PC-3 (cell line): ENCODE measurements around the gene NHERF2. TPM values are rescaled to one million over a fixed set of nuclear protein-coding genes. Genes with fewer than 3 reads are reported as not detected.

Experiments
- ATAC-seq: fragments of 200-7000 bp; cut with Tn5 transposase; 2 replicates; pipeline ENCODE4 v1.9.1; 2020; ENCODE audit warnings: mild to moderate bottlenecking, moderate library complexity
- Bru-seq: library from RNA; stranded (reverse); fragments of 400-500 nt; gene quantifications from one replicate; lab custom pipeline; 2021; lab: Mats Ljungman, UMichigan
- BruChase-seq, 2 experiments: library from RNA; stranded (reverse); fragments of 400-500 nt; gene quantifications; one replicate each; lab custom pipeline; 2021; lab: Mats Ljungman, UMichigan
- BruUV-seq: library from RNA; stranded (reverse); fragments of 400-500 nt; replicated peaks from 2 replicates; lab custom pipeline; 2021; lab: Mats Ljungman, UMichigan
- CTCF ChIA-PET: fragments of 300-600 bp; sonication (Branson Sonifier 250); formaldehyde crosslinking; loops from one replicate; lab custom pipeline; 2022; ENCODE audit warnings: antibody characterized with exemption; lab: Charles Lee
- POLR2A ChIA-PET: fragments of 300-600 bp; sonication (Branson Sonifier 250); formaldehyde crosslinking; loops from one replicate; lab custom pipeline; 2022; ENCODE audit warnings: antibody characterized with exemption; ENCODE audit not compliant: unreplicated experiment; lab: Charles Lee
- DNase-seq: peaks from one replicate; pipeline ENCODE4 v3.0.0-alpha.2; 2015
- H2AFZ ChIP-seq: fragments of 300-600 bp; sonication (generic); 2 replicates; pipeline ENCODE4 v1.6.0; 2016; ENCODE audit warnings: antibody characterized with exemption, low read length
- H3F3A ChIP-seq: fragments of 300-600 bp; sonication (generic); one replicate; pipeline ENCODE4 v1.6.0; 2017; ENCODE audit warnings: antibody characterized with exemption, low read length, control low read depth, mild to moderate bottlenecking; ENCODE audit not compliant: unreplicated experiment
- H3K27ac ChIP-seq: fragments of 300-600 bp; sonication (generic); 2 replicates; pipeline ENCODE4 v1.5.1; 2016; ENCODE audit warnings: mild to moderate bottlenecking, low read length
- H3K27me3 ChIP-seq: fragments of 300-600 bp; sonication (generic); 2 replicates; pipeline ENCODE4 v1.6.1; 2016; ENCODE audit warnings: low read length, mixed read lengths
- H3K36me3 ChIP-seq: fragments of 300-600 bp; sonication (generic); 2 replicates; pipeline ENCODE4 v1.6.1; 2016; ENCODE audit warnings: low read depth, mixed run types, low read length, mixed read lengths
- H3K4me1 ChIP-seq: fragments of 300-600 bp; sonication (generic); 2 replicates; pipeline ENCODE4 v1.5.1; 2016; ENCODE audit warnings: low read length; ENCODE audit not compliant: insufficient read depth
- H3K4me2 ChIP-seq: fragments of 300-600 bp; sonication (generic); 2 replicates; pipeline ENCODE4 v1.6.0; 2016; ENCODE audit warnings: low read length
- H3K4me3 ChIP-seq: fragments of 300-600 bp; sonication (generic); 2 replicates; pipeline ENCODE4 v1.5.1; 2016; ENCODE audit warnings: mild to moderate bottlenecking, low read length, mixed read lengths
- H3K79me2 ChIP-seq: fragments of 300-600 bp; sonication (generic); 2 replicates; pipeline ENCODE4 v1.6.1; 2017; ENCODE audit warnings: low read length, mixed read lengths
- H3K9ac ChIP-seq: fragments of 300-600 bp; sonication (generic); 2 replicates; pipeline ENCODE4 v1.6.0; 2016; ENCODE audit warnings: mild to moderate bottlenecking, low read length
- H3K9me2 ChIP-seq: fragments of 300-600 bp; sonication (generic); replicated peaks from 2 replicates; pipeline ENCODE4 v1.6.1; 2016; ENCODE audit warnings: mixed run types, low read length, mixed read lengths
- H3K9me3 ChIP-seq: fragments of 300-600 bp; sonication (generic); 2 replicates; pipeline ENCODE4 v1.6.1; 2016; ENCODE audit warnings: low read length, mixed read lengths
- H4K20me1 ChIP-seq: fragments of 300-600 bp; sonication (generic); 2 replicates; pipeline ENCODE4 v1.6.1; 2016; ENCODE audit warnings: low read length, mixed read lengths
- EZH2 ChIP-seq: fragments of 300-600 bp; sonication (generic); IDR thresholded peaks from one replicate; pipeline ENCODE4 v1.6.1; 2017; ENCODE audit warnings: antibody characterized with exemption, mild to moderate bottlenecking, low read length; ENCODE audit not compliant: unreplicated experiment
- EZH2phosphoT487 ChIP-seq: fragments of 300-600 bp; sonication (generic); IDR thresholded peaks from 2 replicates; pipeline ENCODE4 v1.6.1; 2018; ENCODE audit warnings: mild to moderate bottlenecking, antibody characterized with exemption, low read length, borderline replicate concordance
- intact Hi-C: fragments of 100-400 bp; cut with micrococcal nuclease; formaldehyde crosslinking; loops from 2 replicates; pipeline ENCODE4 v1.9.0; 2023
- long read RNA-seq: library from polyadenylated mRNA; unstranded; transcript quantifications from one replicate; pipeline ENCODE4 v2.0.0, GENCODE V29; 2021; ENCODE audit not compliant: unreplicated experiment
- total RNA-seq: library from RNA; depleted of rRNA; stranded (reverse); fragments of >200 nt; gene quantifications from 2 replicates; pipeline ENCODE4 v1.2.3, GENCODE V29; 2014; rRNA removed
- TF ChIP-seq, protein P1 (sequence below): fragments of 300-600 bp; sonication (generic); conservative IDR thresholded peaks from 2 replicates; pipeline ENCODE4 v1.5.1; 2017; ENCODE audit warnings: antibody characterized with exemption, low read depth, mild to moderate bottlenecking, low read length

NHERF2 gene
- total RNA-seq (145 and 160 TPM in 2 replicates), Bru-seq, nascent RNA (percentile 86 among the genes with signal in this experiment), BruChase-seq, experiment 1, labeled RNA remaining after a 6-hour chase (percentile 92 among the genes with signal in this experiment), BruChase-seq, experiment 2, labeled RNA remaining after a 2-hour chase (percentile 94 among the genes with signal in this experiment)
- long read RNA-seq, transcript SLC9A3R2-205 (5 exons, 1,087 nt) = minor isoform, 15 of 521 reads
- long read RNA-seq, transcript SLC9A3R2-202 (7 exons, 1,564 nt) = minor isoform, 21 of 521 reads
- long read RNA-seq, transcript SLC9A3R2-201 (7 exons, 2,194 nt) = major isoform, 179 of 521 reads
- long read RNA-seq, transcript SLC9A3R2-208 (6 exons, 1,199 nt) = minor isoform, 45 of 521 reads
- long read RNA-seq, partial matches to known transcripts = 61 of 521 reads
- long read RNA-seq, other reads (novel, unspliced or antisense) = 179 of 521 reads

DNA sequence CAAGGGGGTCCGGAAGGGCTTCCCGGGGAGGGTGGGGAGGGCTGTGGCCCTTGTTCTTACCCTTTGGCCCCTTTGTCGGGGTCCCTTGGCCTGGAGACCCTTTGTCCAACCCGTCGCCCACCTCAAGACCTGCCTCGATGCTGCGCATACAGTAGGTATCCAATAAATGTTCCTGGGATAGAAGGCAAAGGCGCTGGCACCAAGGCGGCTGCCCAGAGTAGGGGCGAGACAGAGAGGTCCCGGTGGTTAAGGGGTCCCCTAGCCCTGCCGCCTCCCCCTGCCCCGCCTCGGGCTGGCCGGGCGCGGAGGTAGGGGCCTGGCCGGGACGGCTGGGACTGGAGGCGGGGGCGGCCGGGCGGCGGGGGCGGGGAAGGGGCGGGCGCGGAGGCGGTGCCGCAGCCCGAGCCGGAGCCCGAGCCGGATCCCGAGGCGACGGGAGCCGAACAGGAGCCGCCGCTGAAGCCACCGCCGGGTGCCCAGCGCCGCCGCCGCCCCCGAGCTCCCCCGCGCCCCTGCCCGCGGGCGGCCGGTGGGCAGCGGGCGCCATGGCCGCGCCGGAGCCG lies at the start of gene NHERF2:
NHERF2 (plus strand) TSS at position 442 of the 563 bp plus-strand sequence; CDS start at position 546, 104 bp downstream.
- Histone ChIP-seq H3K4me2 (peak within 1 kb of the TSS; percentile 99), H3K4me1 (peaks cover 21% of the 10 kb centered on the region), H2AFZ (0 out of 2 replicates have a peak within 1 kb of the TSS, but pooled peaks have one; percentile 48), H3K27me3 (no peaks in the 10 kb centered on the region), H3K9ac (peak within 1 kb of the TSS; percentile 77), H3K79me2 (peaks cover 29% of the 10 kb centered on the region), H3K4me3 (peak within 1 kb of the TSS; percentile 87), H4K20me1 (no peaks in the 10 kb centered on the region), H3F3A (no peaks in the 10 kb centered on the region), H3K27ac (peak within 1 kb of the TSS; percentile 56), H3K9me3 (no peaks in the 10 kb centered on the region), H3K9me2 (no peaks in the 10 kb centered on the region), H3K36me3 (no peaks in the 10 kb centered on the region)
- BruUV-seq = no TSS peak
- ChIA-PET CTCF (interaction anchor here (1.5 kb wide), 1 partner anchor 23 kb away, joined by 4 read pairs; no protein-coding TSS in a partner anchor), POLR2A (no interaction called here)
- ATAC-seq = peak; percentile 31
- intact Hi-C loops = no loop called here
- TF ChIP-seq EZH2 (no peak), EZH2phosphoT487 (no peak)
- TF ChIP-seq, protein P1, sequence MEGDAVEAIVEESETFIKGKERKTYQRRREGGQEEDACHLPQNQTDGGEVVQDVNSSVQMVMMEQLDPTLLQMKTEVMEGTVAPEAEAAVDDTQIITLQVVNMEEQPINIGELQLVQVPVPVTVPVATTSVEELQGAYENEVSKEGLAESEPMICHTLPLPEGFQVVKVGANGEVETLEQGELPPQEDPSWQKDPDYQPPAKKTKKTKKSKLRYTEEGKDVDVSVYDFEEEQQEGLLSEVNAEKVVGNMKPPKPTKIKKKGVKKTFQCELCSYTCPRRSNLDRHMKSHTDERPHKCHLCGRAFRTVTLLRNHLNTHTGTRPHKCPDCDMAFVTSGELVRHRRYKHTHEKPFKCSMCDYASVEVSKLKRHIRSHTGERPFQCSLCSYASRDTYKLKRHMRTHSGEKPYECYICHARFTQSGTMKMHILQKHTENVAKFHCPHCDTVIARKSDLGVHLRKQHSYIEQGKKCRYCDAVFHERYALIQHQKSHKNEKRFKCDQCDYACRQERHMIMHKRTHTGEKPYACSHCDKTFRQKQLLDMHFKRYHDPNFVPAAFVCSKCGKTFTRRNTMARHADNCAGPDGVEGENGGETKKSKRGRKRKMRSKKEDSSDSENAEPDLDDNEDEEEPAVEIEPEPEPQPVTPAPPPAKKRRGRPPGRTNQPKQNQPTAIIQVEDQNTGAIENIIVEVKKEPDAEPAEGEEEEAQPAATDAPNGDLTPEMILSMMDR = no peak
- DNase-seq = peak; percentile 37

DNA sequence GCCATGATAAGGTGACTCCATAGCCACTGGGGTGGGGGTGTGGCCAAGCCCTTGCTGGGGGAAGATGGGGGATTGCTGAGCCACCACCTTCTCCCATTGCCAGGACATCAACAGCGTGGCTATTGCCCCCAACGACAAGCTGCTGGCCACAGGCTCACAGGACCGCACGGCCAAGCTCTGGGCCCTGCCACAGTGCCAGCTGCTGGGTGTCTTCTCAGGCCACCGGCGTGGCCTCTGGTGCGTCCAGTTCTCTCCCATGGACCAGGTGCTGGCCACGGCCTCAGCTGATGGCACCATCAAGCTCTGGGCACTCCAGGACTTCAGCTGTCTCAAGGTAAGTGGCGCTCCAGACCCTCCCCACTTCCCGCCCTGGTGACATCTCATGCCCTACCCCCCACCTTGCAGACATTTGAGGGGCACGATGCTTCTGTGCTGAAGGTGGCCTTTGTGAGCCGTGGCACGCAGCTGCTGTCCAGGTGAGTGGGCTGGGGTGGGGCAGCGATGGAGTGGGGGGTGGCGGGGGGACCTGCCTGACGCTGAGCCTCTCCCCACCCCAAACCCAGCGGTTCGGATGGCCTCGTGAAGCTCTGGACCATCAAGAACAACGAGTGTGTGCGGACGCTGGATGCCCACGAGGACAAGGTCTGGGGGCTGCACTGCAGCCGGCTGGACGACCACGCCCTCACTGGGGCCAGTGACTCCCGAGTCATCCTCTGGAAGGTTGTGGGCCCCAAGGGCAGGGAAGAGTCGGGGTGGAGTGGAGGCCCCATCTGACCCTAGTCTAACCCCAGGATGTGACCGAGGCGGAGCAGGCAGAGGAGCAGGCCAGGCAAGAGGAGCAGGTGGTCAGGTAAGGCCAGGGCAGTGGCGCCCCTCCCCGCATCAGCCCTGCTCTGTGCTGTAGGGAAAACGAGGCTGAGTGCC lies 49.5 kb upstream of the NHERF2 start:
- Histone ChIP-seq H3K79me2 (peaks cover 17% of the 10 kb centered on the region), H3K9ac (no peak overlapping the region), H3F3A (no peaks in the 10 kb centered on the region), H3K4me3 (no peak overlapping the region), H3K36me3 (no peaks in the 10 kb centered on the region), H2AFZ (no peak overlapping the region), H4K20me1 (no peaks in the 10 kb centered on the region), H3K9me3 (no peaks in the 10 kb centered on the region), H3K4me1 (peaks cover 26% of the 10 kb centered on the region), H3K27me3 (no peaks in the 10 kb centered on the region), H3K4me2 (no peak overlapping the region), H3K9me2 (no peaks in the 10 kb centered on the region), H3K27ac (no peak overlapping the region)
- ATAC-seq (no peak), DNase-seq (no peak)
- intact Hi-C loops = no loop called here
- BruUV-seq = no TSS peak
- TF ChIP-seq, protein P1 = no peak
- POLR2A ChIA-PET = no interaction called here
- CTCF ChIA-PET = no interaction called here
